Measurements from ENCODE around the gene MAMDC4.
"Not testable (repeated sequence)": the region's sequence is repeated elsewhere in the genome, so short reads cannot be mapped to it uniquely, and the experiment has no call there.

MAMDC4 gene

GRCh38 chr9:136839229-136840139 lies 12.7 kb upstream of the MAMDC4 start:
- no peak for DNase-seq (ENCODE audit: low spot score)

- DNase-seq (ENCODE audit: low spot score): no peak
These were observed 11.8 kb upstream of the MAMDC4 start for GRCh38 chr9:136840140-136840876.

GRCh38 chr9:136840877-136841645 lies 11.1 kb upstream of the MAMDC4 start:
- no peak for DNase-seq (ENCODE audit: low spot score)

- not testable (repeated sequence) for DNase-seq (ENCODE audit: low spot score)
These were observed 10.3 kb upstream of the MAMDC4 start for GRCh38 chr9:136841646-136842379.

- DNase-seq (ENCODE audit: low spot score): peak; percentile 96
These were observed 9.7 kb upstream of the MAMDC4 start, which contains the start of gene AJM1 for GRCh38 chr9:136842380-136842948. Gene AJM1, plus strand, starts transcription at chr9:136842478. Its CDS starts 1,937 bp downstream, at chr9:136844415.

- not testable (repeated sequence) for DNase-seq (ENCODE audit: low spot score)
These were observed 8.9 kb upstream of the MAMDC4 start for GRCh38 chr9:136843159-136843800.

GRCh38 chr9:136843801-136844740 lies 8.1 kb upstream of the MAMDC4 start:
- DNase-seq (ENCODE audit: low spot score): not testable (repeated sequence)

- DNase-seq (ENCODE audit: low spot score): no peak
These were observed 7.2 kb upstream of the MAMDC4 start for GRCh38 chr9:136844761-136845464.

- no peak for DNase-seq (ENCODE audit: low spot score)
These were observed 6.5 kb upstream of the MAMDC4 start for GRCh38 chr9:136845465-136846260.

- DNase-seq (ENCODE audit: low spot score): no peak
These were observed 5.6 kb upstream of the MAMDC4 start for GRCh38 chr9:136846376-136847087.

GRCh38 chr9:136847088-136847825 lies 4.9 kb upstream of the MAMDC4 start:
- peak; percentile 94 for DNase-seq (ENCODE audit: low spot score)

- peak; percentile 96 for DNase-seq (ENCODE audit: low spot score)
These were observed 4.2 kb upstream of the MAMDC4 start for GRCh38 chr9:136847826-136848392.

GRCh38 chr9:136848393-136849037 lies 3.6 kb upstream of the MAMDC4 start:
- peak; percentile 89 for DNase-seq (ENCODE audit: low spot score)

GRCh38 chr9:136849038-136849959 lies 2.8 kb upstream of the MAMDC4 start, which contains the start of gene PHPT1:
Gene PHPT1, plus strand, starts transcription at chr9:136849409. Its CDS starts 22 bp downstream, at chr9:136849431.
- peak; percentile 100 for DNase-seq (ENCODE audit: low spot score)

All from HuH-7.5 (cell line).